GM18520 (cell line): ENCODE data around the gene PRODH.
"Not testable (repeated sequence)": the region's sequence is repeated elsewhere in the genome, so short reads cannot be mapped to it uniquely, and the experiment has no call there.

Experiments
- ATAC-seq: cut with Tn5 transposase; IDR thresholded peaks from one replicate; pipeline ENCODE4 v1.9.1; 2021; ENCODE audit not compliant: unreplicated experiment

Gene PRODH

DNA sequence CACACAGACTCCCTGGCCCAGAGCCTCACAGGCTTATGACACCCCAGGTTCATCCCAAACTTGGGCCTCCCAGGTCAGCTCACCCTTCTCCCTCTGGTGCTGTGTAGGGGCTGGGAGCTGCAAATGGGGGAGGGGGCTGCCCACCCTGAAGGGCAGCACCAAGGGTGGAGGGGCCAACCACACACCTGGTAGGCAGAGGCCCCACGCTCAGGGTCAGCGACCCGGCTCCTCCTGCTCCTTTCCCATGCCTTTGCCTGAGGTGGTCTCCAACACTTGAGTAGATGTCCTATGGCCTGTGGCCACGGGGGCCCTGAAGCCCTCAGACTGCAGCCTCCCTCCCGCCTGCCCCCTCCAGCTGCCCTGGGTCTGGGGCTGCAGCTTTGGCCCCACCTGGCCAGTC lies 26.5 kb downstream of the PRODH start:
- no peak for ATAC-seq

- ATAC-seq, result no peak
Measured at GRCh38 chr22:18906896-18907295, 29.2 kb downstream of the PRODH start.

DNA sequence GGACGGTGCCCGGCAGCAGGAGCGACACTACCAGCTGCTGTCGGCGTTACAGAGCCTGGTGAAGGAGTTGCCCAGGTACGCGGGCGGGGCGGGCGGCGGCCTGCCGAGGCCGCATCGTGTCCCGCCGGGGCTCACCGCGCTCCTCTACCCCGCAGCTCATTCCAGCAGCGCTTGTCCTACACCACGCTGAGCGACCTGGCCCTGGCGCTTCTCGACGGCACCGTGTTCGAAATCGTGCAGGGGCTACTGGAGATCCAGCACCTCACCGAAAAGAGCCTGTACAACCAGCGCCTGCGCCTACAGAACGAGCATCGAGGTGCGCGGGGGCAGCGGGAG lies 29.7 kb downstream of the PRODH start:
- not testable (repeated sequence) for ATAC-seq

GRCh38 chr22:18905540-18906409 lies 30.3 kb downstream of the PRODH start, which contains the start of gene DGCR6:
Gene DGCR6, plus strand, starts transcription at chr22:18906320. Its CDS starts 55 bp downstream, at chr22:18906375.
- peak; percentile 82 for ATAC-seq

GRCh38 chr22:18896037-18896657 lies 39.9 kb downstream of the PRODH start:
- not testable (repeated sequence) for ATAC-seq

- not testable (repeated sequence) for ATAC-seq
Measured at GRCh38 chr22:18893775-18894174, 42.3 kb downstream of the PRODH start.

GRCh38 chr22:18890510-18891192 lies 45.4 kb downstream of the PRODH start:
- not testable (repeated sequence) for ATAC-seq

GRCh38 chr22:18888115-18888514 lies 48.0 kb downstream of the PRODH start:
- no peak for ATAC-seq

DNA sequence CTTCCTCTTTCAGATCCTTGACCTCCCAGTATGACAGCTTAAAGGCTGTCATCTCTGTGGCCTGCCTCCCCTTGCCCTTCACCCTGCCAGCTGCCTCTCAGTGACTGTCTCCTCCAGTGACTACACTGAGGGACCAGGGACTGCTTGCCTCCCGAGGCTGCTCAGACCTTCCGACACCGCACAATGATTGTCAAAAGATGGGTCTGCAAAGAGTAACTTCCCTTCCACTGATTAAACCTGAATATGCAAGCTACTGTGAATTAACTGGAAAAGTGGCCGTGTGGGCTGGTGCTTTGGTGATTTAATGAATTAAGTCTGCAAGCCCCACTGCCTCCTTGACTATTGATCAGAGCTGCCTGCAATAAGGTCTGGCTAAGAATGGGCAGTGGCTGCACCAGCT lies 51.6 kb downstream of the PRODH start:
- ATAC-seq, result not testable (repeated sequence)

DNA sequence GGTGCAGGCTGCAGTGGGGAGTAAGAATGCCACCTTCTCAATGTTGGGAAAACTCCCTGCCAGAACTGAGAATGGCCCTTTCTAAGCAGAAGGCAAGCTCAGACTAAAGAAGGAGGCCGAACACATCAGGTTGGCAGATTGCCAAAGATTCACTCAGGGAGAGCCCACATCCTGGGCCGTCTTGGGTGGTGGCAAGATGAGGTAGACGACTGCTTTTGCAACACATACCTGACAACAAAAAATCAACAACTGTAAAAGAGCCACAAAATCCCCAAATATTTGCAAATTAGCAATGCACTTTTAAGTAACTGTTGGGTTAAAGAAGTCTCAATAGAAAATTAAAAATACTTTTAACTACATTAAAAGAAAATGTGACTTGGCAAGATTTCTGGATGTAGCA lies 54.8 kb downstream of the PRODH start:
- ATAC-seq, result not testable (repeated sequence)
